Karpas-422 (cell line): ENCODE results near the gene EHF. TPM values are rescaled to one million over a fixed set of nuclear protein-coding genes. Genes with fewer than 3 reads are reported as not detected.
"Not testable (repeated sequence)": the region's sequence is repeated elsewhere in the genome, so short reads cannot be mapped to it uniquely, and the experiment has no call there.

ENCODE experiments used
- DNase-seq: peaks from one replicate; pipeline ENCODE4 v3.0.0-alpha.2; 2015
- H2AFZ ChIP-seq: fragments of 200-600 bp; sonication (generic); 2 replicates; pipeline ENCODE4 v1.6.1; 2014; ENCODE audit warnings: antibody characterized with exemption, low read length, mixed read lengths
- H3K27ac ChIP-seq: fragments of 200-600 bp; sonication (generic); 2 replicates; pipeline ENCODE4 v1.5.1; 2014; ENCODE audit warnings: mild to moderate bottlenecking, low read length, moderate library complexity
- H3K27me3 ChIP-seq: fragments of 200-600 bp; sonication (generic); 2 replicates; pipeline ENCODE4 v1.6.1; 2014; ENCODE audit warnings: low read length, mixed read lengths
- H3K36me3 ChIP-seq: fragments of 200-600 bp; sonication (generic); 2 replicates; pipeline ENCODE4 v1.6.1; 2014; ENCODE audit warnings: low read length, mixed read lengths; ENCODE audit not compliant: insufficient read depth
- H3K4me1 ChIP-seq: fragments of 200-600 bp; sonication (generic); 2 replicates; pipeline ENCODE4 v1.6.1; 2014; ENCODE audit warnings: mild to moderate bottlenecking, low read length, mixed read lengths
- H3K4me2 ChIP-seq: fragments of 200-600 bp; sonication (generic); 2 replicates; pipeline ENCODE4 v1.6.1; 2014; ENCODE audit warnings: low read length, low read depth, mild to moderate bottlenecking; ENCODE audit not compliant: poor library complexity, severe bottlenecking
- H3K4me3 ChIP-seq: fragments of 200-600 bp; sonication (generic); 2 replicates; pipeline ENCODE4 v1.5.1; 2014; ENCODE audit warnings: mild to moderate bottlenecking, antibody characterized with exemption, low read length, mixed read lengths
- H3K79me2 ChIP-seq: fragments of 200-600 bp; sonication (generic); 2 replicates; pipeline ENCODE4 v1.6.1; 2014; ENCODE audit warnings: mild to moderate bottlenecking, low read length, mixed read lengths
- H3K9ac ChIP-seq: fragments of 200-600 bp; sonication (generic); 2 replicates; pipeline ENCODE4 v1.6.0; 2014; ENCODE audit warnings: low read length
- H3K9me2 ChIP-seq: fragments of 200-600 bp; sonication (generic), shearing (Covaris generic); replicated peaks from 2 replicates; pipeline ENCODE4 v1.6.0; 2014; ENCODE audit warnings: mild to moderate bottlenecking, low read length, moderate library complexity; ENCODE audit not compliant: insufficient read depth
- H3K9me3 ChIP-seq: fragments of 300-700, 200-600 bp; sonication (generic); 2 replicates; pipeline ENCODE4 v1.6.1; 2014; ENCODE audit warnings: low read length, mixed read lengths
- H4K20me1 ChIP-seq: fragments of 200-600 bp; sonication (generic); 2 replicates; pipeline ENCODE4 v1.6.1; 2014; ENCODE audit warnings: mild to moderate bottlenecking, antibody characterized with exemption, low read length, low read depth; ENCODE audit not compliant: insufficient read depth
- total RNA-seq: library from RNA; depleted of rRNA; stranded (reverse); fragments of >200 nt; shearing (Covaris generic); gene quantifications from 2 replicates; pipeline ENCODE4 v1.2.3, GENCODE V29; 2014; ENCODE audit warnings: low replicate concordance

EHF gene
- total RNA-seq, 1 experiment from 2014 or later: not detected

GRCh38 chr11:34586488-34587281, 34.2 kb upstream of the EHF start:
- H3K4me2 ChIP-seq: no peak overlapping the region
- no peaks in the 10 kb centered on the region for H3K27me3 ChIP-seq
- no peak overlapping the region for H3K9ac ChIP-seq
- H3K9me2 ChIP-seq: no peaks in the 10 kb centered on the region
- H3K4me3 ChIP-seq: no peak overlapping the region
- no peaks in the 10 kb centered on the region for H3K9me3 ChIP-seq
- no peak overlapping the region for H3K27ac ChIP-seq
- H3K36me3 ChIP-seq: no peaks in the 10 kb centered on the region
- H3K79me2 ChIP-seq: no peaks in the 10 kb centered on the region
- no peak overlapping the region for H2AFZ ChIP-seq
- H3K4me1 ChIP-seq: peaks cover 11% of the 10 kb centered on the region
- no peaks in the 10 kb centered on the region for H4K20me1 ChIP-seq
- DNase-seq: no peak

GRCh38 chr11:34587282-34587677, 33.6 kb upstream of the EHF start:
- Histone ChIP-seq H3K9ac (no peak overlapping the region), H3K79me2 (no peaks in the 10 kb centered on the region), H3K9me2 (no peaks in the 10 kb centered on the region), H4K20me1 (no peaks in the 10 kb centered on the region), H3K4me1 (peaks cover 11% of the 10 kb centered on the region), H3K27me3 (no peaks in the 10 kb centered on the region), H3K36me3 (no peaks in the 10 kb centered on the region), H3K4me3 (no peak overlapping the region), H3K4me2 (no peak overlapping the region), H3K9me3 (no peaks in the 10 kb centered on the region), H2AFZ (no peak overlapping the region), H3K27ac (no peak overlapping the region)
- DNase-seq: no peak

- Histone ChIP-seq H2AFZ (no peak overlapping the region), H3K27me3 (no peaks in the 10 kb centered on the region), H3K4me3 (no peak overlapping the region), H3K4me2 (no peak overlapping the region), H4K20me1 (no peaks in the 10 kb centered on the region), H3K36me3 (no peaks in the 10 kb centered on the region), H3K4me1 (peaks cover 11% of the 10 kb centered on the region), H3K9ac (no peak overlapping the region), H3K9me3 (no peaks in the 10 kb centered on the region), H3K9me2 (no peaks in the 10 kb centered on the region), H3K79me2 (no peaks in the 10 kb centered on the region), H3K27ac (no peak overlapping the region)
- no peak for DNase-seq
Measured at GRCh38 chr11:34588023-34588422, 32.9 kb upstream of the EHF start.

GRCh38 chr11:34588701-34589100, 32.2 kb upstream of the EHF start:
- Histone ChIP-seq H3K36me3 (no peaks in the 10 kb centered on the region), H4K20me1 (no peaks in the 10 kb centered on the region)

GRCh38 chr11:34589177-34589576, 31.7 kb upstream of the EHF start:
- DNase-seq, H3K27me3 ChIP-seq, H3K36me3 ChIP-seq, H4K20me1 ChIP-seq, H3K4me2 ChIP-seq, H3K9me2 ChIP-seq, H3K27ac ChIP-seq, H3K9me3 ChIP-seq, H3K4me3 ChIP-seq, H2AFZ ChIP-seq, H3K79me2 ChIP-seq, H3K9ac ChIP-seq: not testable (repeated sequence)
- H3K4me1 ChIP-seq: peaks cover 11% of the 10 kb centered on the region

More at GRCh38 chr11:34588701-34589100, 32.2 kb upstream of the EHF start:
- H3K4me3 ChIP-seq: no peak overlapping the region
- no peaks in the 10 kb centered on the region for H3K27me3 ChIP-seq
- no peak overlapping the region for H3K27ac ChIP-seq
- H3K4me1 ChIP-seq: peaks cover 11% of the 10 kb centered on the region
- no peak overlapping the region for H3K9ac ChIP-seq
- no peaks in the 10 kb centered on the region for H3K9me2 ChIP-seq
- DNase-seq: no peak
- no peak overlapping the region for H3K4me2 ChIP-seq
- H2AFZ ChIP-seq: no peak overlapping the region
- no peaks in the 10 kb centered on the region for H3K9me3 ChIP-seq
- no peaks in the 10 kb centered on the region for H3K79me2 ChIP-seq

- DNase-seq: no peak
- H3K9me3 ChIP-seq: no peaks in the 10 kb centered on the region
- H3K27me3 ChIP-seq: no peaks in the 10 kb centered on the region
- no peaks in the 10 kb centered on the region for H3K79me2 ChIP-seq
- H3K27ac ChIP-seq: no peak overlapping the region
- no peaks in the 10 kb centered on the region for H3K4me1 ChIP-seq
- no peak overlapping the region for H3K9ac ChIP-seq
- no peak overlapping the region for H3K4me3 ChIP-seq
- H4K20me1 ChIP-seq: no peaks in the 10 kb centered on the region
- no peak overlapping the region for H3K4me2 ChIP-seq
- H2AFZ ChIP-seq: no peak overlapping the region
- no peaks in the 10 kb centered on the region for H3K9me2 ChIP-seq
- no peaks in the 10 kb centered on the region for H3K36me3 ChIP-seq
Measured at GRCh38 chr11:34593085-34593484, 27.8 kb upstream of the EHF start.

GRCh38 chr11:34594603-34595002, 26.3 kb upstream of the EHF start:
- no peak overlapping the region for H3K9ac ChIP-seq
- DNase-seq: no peak
- H3K27me3 ChIP-seq: no peaks in the 10 kb centered on the region
- H3K9me2 ChIP-seq: no peaks in the 10 kb centered on the region
- H2AFZ ChIP-seq: no peak overlapping the region
- no peaks in the 10 kb centered on the region for H3K79me2 ChIP-seq
- no peaks in the 10 kb centered on the region for H3K4me1 ChIP-seq
- H3K9me3 ChIP-seq: no peaks in the 10 kb centered on the region
- H4K20me1 ChIP-seq: no peaks in the 10 kb centered on the region
- H3K4me2 ChIP-seq: no peak overlapping the region
- no peak overlapping the region for H3K4me3 ChIP-seq
- H3K27ac ChIP-seq: no peak overlapping the region
- no peaks in the 10 kb centered on the region for H3K36me3 ChIP-seq

GRCh38 chr11:34595391-34595790, 25.5 kb upstream of the EHF start:
- Histone ChIP-seq H3K27ac (no peak overlapping the region), H3K4me3 (no peak overlapping the region), H4K20me1 (no peaks in the 10 kb centered on the region), H3K27me3 (no peaks in the 10 kb centered on the region), H3K4me1 (no peaks in the 10 kb centered on the region), H3K9ac (no peak overlapping the region), H2AFZ (no peak overlapping the region), H3K9me2 (no peaks in the 10 kb centered on the region), H3K36me3 (no peaks in the 10 kb centered on the region), H3K9me3 (no peaks in the 10 kb centered on the region), H3K4me2 (no peak overlapping the region), H3K79me2 (no peaks in the 10 kb centered on the region)
- no peak for DNase-seq
